ENCODE results near the gene FGF3. TPM values are rescaled to one million over a fixed set of nuclear protein-coding genes. Genes with fewer than 3 reads are reported as not detected.
"Not testable (repeated sequence)": the region's sequence is repeated elsewhere in the genome, so short reads cannot be mapped to it uniquely, and the experiment has no call there.

The FGF3 gene
- total RNA-seq, 1 donor from 2014 or later = not detected

- DNase-seq (ENCODE audit: low read depth, low spot score) = no peak
Observed at GRCh38 chr11:69773626-69774353, 45.4 kb downstream of the FGF3 start.

GRCh38 chr11:69771466-69771865 is 47.8 kb downstream of the FGF3 start:
- DNase-seq (ENCODE audit: low read depth, low spot score) = no peak

- no peak for DNase-seq (ENCODE audit: low read depth, low spot score)
Observed at GRCh38 chr11:69770540-69770939, 48.7 kb downstream of the FGF3 start.

- no peak for DNase-seq (ENCODE audit: low read depth, low spot score)
Observed at GRCh38 chr11:69765498-69765995, 53.7 kb downstream of the FGF3 start.

- DNase-seq (ENCODE audit: low read depth, low spot score) = not testable (repeated sequence)
Observed at GRCh38 chr11:69764918-69765317, 54.3 kb downstream of the FGF3 start.

GRCh38 chr11:69760319-69760718 is 58.9 kb downstream of the FGF3 start:
- no peak for DNase-seq (ENCODE audit: low read depth, low spot score)

Other genes with a start within 250 kb of the FGF3 start
- gene CCND1, start 178.3 kb downstream of the FGF3 start, total RNA-seq = 318 and 349 TPM in 2 replicates
- gene LTO1, start 144.1 kb downstream of the FGF3 start, total RNA-seq = 16.0 and 18.9 TPM in 2 replicates
- gene FGF19, start 115.4 kb downstream of the FGF3 start, total RNA-seq = not detected in 2 replicates
- not detected in 2 replicates for gene FGF4, start 44.1 kb downstream of the FGF3 start, total RNA-seq